SHP77 (cell line): ENCODE measurements around the gene AKR1C3.
"Not testable (repeated sequence)": the region's sequence is repeated elsewhere in the genome, so short reads cannot be mapped to it uniquely, and the experiment has no call there.

Source experiments
- DNase-seq, 2 experiments: peaks; one replicate each; lab custom pipeline; 2025; lab: John Stamatoyannopoulos, UW

The AKR1C3 gene

GRCh38 chr10:5094265-5095205 lies at the start of gene AKR1C3:
Gene AKR1C3, plus strand, starts transcription at chr10:5094414. Its CDS starts 31 bp downstream, at chr10:5094445.
- DNase-seq, result peak; percentile 76 to 77

DNA sequence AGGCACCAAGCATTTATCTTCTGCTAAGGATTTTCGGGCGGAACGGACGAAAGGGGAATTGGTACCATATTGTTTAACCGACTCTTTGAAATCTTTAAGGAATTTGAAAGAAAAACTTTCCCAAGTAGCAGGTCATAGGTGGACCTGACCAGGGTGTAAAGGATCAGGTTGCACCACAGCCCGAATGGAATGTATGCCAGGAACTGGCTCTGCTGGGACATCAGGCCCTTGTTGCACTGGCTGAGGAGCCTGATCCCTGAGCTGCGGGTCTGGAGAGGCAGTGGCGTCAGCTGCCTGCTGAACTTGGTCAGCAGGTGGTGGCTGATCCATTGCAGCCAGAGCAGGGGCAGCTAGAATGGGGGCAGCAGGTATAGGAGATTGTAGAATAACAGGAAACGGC lies 49.1 kb upstream of the AKR1C3 start:
- DNase-seq, result no peak

DNA sequence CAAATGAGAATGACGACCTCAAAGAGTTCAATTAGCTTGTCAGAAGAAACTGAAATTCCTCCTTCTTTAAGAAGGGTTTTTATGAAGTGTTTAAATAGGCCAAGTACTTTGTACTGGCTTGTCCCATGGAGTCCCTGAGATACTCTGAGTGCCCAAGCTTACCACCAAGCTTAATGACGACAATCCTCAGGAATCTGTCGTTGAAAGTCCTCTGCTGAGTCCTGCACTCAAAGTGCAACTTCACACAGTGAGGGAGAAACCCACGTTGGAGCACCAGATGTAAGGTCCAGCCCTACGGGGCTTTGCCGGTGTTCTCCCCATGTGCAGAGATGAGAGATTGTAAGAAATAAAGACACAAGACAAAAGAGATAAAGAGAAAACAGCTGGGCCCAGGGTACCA lies 47.8 kb upstream of the AKR1C3 start:
- DNase-seq, result no peak

GRCh38 chr10:5047055-5047454 lies 47.2 kb upstream of the AKR1C3 start:
- not testable (repeated sequence) for DNase-seq

GRCh38 chr10:5047912-5048628 lies 46.1 kb upstream of the AKR1C3 start:
- no peak for DNase-seq

DNA sequence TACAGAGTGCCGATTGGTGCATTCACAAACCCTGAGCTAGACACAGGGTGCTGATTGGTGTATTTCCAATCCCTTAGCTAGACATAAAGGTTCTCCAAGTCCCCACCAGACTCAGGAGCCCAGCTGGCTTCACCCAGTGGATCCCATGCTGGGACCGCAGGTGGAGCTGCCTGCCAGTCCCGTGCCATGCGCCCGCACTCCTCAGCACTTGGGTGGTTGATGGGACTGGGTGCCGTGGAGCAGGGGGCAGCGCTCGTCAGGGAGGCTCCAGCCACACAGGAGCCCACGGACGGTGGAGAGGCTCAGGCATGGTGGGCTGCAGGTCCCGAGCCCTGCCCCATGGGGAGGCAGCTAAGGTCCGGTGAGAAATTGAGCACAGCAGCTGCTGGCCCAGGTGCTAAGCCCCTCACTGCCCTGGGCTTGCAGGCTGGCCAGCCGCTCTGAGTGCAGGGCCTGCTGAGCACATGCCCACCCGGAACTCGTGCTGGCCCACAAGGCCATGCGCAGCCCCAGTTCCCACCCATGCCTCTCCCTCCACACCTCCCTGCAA lies 41.2 kb upstream of the AKR1C3 start:
- not testable (repeated sequence) for DNase-seq

- DNase-seq, result not testable (repeated sequence)
Measured at GRCh38 chr10:5054831-5055230, 39.4 kb upstream of the AKR1C3 start.

- not testable (repeated sequence) for DNase-seq
Measured at GRCh38 chr10:5059267-5059666, 34.9 kb upstream of the AKR1C3 start.

GRCh38 chr10:5060791-5061190 lies 33.4 kb upstream of the AKR1C3 start:
- DNase-seq, result not testable (repeated sequence)

DNA sequence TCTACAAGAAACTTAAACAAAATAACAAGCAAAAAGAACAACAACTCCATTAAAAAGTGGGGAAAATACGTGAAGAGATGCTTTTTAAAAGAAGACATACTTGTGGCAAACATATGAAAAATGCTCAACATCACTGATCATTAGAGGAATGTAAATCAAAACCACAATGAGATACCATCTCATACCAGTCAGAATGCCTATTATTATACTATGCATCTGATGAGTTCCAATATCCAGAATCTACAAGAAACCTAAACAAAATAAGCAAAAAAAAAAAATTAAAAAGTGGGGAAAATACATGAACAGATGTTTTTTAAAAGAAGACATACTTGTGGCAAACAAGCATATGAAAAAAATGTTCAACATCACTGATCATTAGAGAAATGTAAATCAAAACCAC lies 29.6 kb upstream of the AKR1C3 start:
- no peak for DNase-seq

DNA sequence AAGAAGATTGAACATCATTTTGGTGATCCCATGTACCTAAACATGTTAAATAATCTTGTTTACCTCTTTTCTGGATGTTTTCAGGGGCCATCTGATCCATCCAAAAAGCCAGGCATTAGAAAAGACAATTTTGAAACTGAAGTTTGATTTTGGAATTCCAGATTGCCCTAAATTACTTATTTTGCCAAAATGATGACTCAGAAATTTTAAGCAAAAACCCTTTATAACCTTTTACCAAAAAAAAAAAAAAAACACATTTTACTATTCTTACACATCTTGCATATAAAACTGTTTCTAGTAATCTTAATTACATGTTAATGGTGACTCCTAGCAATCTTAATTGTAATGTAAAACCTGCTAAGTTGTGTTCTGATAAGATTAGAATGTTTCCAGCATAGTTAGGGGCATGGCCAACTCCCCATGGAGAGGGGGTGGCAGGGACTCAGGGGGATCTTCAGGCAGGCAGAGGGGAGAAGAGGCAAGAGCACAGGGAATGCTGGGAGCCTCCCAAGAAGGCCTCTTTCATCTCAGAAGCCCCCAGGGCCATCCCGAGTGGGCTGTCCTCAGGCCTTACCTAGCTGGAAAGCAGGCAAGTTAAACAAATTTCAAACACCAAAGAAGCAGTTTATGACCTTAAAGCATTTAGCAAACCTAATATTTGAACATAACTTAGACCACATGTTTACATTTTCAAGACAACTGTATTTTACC lies 25.8 kb upstream of the AKR1C3 start:
- no peak for DNase-seq

- DNase-seq, result peak; percentile 33 to 53
Measured at GRCh38 chr10:5070648-5071410, 23.4 kb upstream of the AKR1C3 start.

- peak; percentile 89 to 93 for DNase-seq
Measured at GRCh38 chr10:5071411-5072198, 22.6 kb upstream of the AKR1C3 start.

GRCh38 chr10:5073659-5074058 lies 20.6 kb upstream of the AKR1C3 start:
- no peak for DNase-seq

- DNase-seq, result no peak
Measured at GRCh38 chr10:5076615-5077014, 17.6 kb upstream of the AKR1C3 start.

DNA sequence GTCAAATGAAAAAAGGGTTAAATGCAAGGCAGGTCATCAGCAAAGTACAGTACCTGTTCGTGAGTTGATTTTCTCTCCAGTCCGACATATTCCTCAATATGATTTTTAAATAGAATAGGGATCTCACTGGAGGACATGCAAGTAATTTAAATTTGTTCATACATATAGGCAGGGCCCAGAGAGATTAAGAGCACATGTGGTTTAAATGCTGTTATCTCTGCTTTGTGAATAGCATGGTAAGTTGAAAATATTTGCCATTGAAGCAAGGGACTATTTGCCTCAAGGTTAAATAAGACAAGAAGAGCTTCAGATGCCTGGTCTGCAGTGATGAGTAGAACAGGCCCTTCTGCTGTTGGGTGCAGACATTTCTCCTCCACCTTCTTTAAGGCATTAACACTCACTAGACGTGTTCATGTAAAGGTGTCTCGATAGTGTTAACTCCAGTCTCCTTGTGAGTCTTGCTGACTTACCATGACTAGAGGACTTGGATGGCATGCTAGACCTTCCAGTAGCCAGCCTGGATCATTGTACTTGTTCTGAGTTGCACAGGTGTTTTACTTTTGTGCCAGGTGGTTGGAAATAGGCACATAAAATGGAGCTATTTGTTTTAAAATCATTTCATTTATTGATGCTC lies 15.6 kb upstream of the AKR1C3 start:
- DNase-seq, result peak; percentile 33 to 38

DNA sequence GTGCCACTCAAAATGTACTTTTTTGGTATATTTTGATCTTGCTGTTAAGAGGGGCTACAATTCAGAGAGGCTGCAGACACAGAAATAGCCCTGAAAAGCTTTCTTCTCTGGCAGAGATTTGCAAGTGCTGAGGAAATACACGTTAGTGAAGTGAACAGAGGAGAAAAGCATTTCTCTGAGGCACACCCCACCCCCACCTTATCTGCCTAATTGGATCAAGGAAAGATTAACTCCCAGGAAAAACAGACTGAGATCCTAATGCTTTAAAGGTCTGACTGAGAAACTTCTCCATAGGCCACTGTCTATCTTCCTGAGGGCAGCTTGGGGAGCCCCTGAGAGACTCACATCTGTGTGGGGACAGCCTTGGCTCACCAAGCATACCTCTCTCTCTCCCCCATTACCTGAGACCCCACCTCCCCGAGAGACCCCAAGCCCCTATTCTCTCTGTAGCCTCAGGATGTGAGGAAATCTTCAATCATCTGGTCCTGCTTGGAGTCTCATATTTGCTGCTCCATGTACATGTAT lies 14.8 kb upstream of the AKR1C3 start:
- no peak for DNase-seq

DNA sequence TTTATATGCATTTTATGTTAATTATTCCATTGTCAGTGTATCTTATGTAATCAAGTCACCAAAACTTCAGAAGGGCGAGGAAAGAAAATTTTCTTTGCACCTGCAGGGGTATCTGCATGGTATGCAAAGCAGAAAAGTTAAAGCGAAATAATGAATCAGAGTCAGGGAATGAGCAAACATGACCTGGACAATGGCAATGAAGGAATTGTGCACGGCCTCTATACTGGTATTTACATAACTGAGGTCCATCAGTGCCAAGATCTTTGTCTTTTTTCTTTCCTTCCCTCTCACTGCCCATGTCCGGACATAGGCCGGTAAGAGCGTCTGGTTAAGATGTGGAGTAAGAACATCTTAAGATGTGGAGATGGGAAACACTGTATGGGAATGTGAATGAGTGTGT lies 14.4 kb upstream of the AKR1C3 start:
- DNase-seq, result no peak

GRCh38 chr10:5081091-5081490 lies 13.1 kb upstream of the AKR1C3 start:
- no peak for DNase-seq
